ENCODE results near the gene TLR3. TPM values are rescaled to one million over a fixed set of nuclear protein-coding genes. Genes with fewer than 3 reads are reported as not detected.
"Not testable (repeated sequence)": the region's sequence is repeated elsewhere in the genome, so short reads cannot be mapped to it uniquely, and the experiment has no call there.

TLR3 gene
- total RNA-seq, 1 donor from 2014 or later, result 0.41 TPM

DNA sequence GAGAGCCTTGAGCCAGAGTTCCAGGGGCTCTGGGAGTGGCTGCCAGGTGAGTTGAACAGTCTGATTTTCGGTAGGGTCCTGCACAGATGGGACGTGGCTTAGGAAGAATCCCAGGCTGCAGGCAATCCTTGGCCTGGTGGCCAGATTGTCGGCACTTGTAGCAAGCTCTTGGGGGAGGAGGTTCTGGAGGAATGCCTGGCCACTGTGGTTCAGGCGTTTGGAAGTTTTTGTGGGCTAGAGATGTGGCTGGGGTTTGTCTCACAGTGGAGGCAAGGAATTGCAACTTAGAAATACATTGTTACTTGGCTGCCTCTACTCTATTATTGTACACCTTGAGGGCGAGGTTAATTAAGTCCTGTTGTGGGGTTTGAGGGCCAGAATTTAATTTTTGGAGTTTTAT is 21.5 kb upstream of the TLR3 start:
- intact Hi-C loops (cut with micrococcal nuclease), result not testable (repeated sequence)

DNA sequence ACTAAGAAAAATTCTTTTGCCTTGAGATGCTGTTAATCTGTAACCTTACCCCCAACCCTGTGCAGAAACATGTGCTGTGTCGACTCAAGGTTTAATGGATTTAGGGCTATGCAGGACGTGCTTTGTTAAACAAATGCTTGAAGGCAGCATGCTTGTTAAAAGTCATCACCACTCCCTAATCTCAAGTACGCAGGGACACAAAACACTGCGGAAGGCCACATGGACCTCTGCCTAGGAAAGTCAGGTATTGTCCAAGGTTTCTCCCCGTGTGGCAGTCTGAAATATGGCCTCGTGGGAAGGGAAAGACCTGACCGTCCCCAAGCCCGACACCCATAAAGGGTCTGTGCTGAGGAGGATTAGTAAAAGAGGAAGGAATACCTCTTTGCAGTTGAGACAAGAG is 18.8 kb upstream of the TLR3 start:
- intact Hi-C loops (cut with micrococcal nuclease), result not testable (repeated sequence)

DNA sequence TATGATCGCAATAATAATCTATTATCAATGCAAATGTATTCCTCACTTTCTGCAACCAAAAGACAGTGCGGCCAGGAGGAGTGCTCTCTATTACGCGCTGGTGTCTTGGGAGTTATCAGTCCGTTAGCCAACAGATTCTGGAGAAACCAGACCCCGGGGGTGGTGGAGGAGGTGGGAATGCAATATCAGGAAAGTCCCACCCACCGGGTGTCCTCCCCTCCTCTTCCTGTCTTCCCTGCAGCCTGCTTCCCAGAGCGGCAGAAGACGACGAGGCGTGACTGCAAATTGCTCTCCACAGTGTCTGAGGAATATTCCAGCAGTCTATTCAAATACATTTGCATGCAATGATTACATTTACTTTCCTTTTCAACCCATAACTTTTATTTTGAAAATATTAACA is 17.9 kb upstream of the TLR3 start:
- intact Hi-C loops (cut with micrococcal nuclease), result no loop called here

DNA sequence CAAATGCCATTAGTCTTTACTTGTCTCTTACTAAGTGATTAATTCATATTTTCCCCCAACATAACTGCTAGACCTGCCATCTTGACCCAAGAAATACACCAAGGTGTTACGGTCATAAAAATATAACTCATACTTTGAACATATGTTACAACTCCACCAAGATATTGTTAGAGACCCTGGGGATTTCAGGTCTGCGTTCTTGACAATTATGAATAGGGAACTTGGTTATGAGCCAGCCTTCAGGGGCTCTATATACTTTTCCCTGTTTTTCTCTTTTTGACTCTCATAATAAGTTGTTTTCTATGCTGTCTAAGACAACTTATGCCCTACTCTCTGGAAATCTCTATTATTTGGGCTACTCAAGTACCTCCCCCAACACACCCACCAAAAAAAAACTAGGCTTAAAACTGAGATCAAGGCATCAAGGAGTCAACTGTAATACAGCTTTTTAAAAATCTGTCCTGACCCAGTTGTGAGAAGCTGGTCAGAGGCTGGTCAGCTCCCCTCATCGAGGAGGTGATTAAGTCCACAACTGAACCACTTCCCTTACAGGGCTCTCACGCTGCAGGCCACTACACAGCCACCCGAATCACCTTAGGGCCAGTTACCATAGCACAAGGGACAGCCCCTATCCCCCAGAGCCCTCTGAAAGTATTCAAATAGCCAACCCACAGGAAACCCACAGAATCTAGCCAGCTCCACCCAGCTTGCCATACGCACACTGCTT is 10.5 kb upstream of the TLR3 start:
- intact Hi-C loops (cut with micrococcal nuclease), result no loop called here

DNA sequence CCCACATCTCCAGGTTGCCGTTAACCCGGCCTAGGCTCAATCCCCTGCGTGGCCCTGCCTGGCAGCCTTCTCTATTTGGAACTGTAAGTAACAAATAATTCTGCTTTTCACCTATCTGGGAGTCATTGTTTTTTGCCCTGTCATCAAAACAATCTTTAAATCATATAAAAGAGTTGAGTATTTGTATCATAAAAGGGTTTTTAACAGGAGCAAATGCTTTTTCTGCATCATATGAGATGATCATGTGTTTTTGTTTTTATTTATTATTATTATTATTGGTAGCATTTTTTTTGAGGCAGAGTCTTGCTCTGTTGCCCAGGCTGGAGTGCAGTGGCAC is 10.0 kb upstream of the TLR3 start:
- intact Hi-C loops (cut with micrococcal nuclease), result no loop called here

DNA sequence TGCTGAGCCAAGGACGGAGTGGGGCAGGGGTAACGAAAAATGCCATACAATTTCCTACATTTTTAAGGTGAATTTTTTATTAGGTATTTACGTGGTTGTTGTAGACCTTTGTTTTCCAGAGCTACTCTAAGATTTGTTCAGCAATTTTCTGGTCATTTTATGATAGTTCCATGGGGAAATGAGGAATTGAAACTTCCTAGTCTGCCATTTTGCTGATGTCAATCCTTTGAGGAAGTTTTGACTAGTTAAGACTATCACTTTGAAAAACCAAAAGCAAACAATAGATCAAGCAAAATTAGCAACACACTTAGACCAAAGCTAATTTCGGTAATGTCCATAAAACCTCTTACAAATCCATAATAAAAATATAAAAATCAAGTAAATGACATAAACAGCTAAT is 7.0 kb upstream of the TLR3 start:
- intact Hi-C loops (cut with micrococcal nuclease), result no loop called here

DNA sequence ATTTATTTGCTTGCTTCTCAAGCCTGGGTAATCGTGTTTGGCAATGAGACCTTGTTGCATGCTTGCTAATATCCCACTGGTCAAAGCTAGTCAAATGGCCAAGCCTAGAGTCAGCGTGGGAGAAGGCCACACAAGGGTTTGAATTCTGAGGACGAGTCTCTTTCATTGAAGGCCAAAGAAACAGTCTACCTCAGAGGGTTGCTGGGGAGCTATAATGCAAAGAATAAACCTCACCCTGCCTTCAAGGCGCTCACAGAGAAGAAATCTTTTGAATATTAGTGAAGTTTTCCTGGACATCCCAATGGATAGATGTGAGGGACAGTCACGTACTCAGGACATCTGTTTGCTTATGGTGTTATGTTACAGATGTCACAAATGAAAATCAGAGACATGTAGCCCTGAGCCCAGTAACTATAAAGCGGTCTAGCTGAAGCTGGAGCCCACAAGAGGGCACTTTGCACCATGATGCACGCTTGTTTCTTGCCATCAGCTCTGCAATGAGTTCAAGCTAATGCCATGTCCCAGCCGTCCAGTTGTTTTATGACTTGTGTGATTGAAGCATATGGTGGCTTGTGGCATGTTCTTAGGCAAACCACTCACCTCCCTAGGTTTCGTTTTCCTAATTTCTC is 1.1 kb upstream of the TLR3 start:
- intact Hi-C loops (cut with micrococcal nuclease), result loop anchor here (2.0 to 5.0 kb wide), 2 partner anchors 69 to 124 kb away; partner anchors contain the start of gene CYP4V2

DNA sequence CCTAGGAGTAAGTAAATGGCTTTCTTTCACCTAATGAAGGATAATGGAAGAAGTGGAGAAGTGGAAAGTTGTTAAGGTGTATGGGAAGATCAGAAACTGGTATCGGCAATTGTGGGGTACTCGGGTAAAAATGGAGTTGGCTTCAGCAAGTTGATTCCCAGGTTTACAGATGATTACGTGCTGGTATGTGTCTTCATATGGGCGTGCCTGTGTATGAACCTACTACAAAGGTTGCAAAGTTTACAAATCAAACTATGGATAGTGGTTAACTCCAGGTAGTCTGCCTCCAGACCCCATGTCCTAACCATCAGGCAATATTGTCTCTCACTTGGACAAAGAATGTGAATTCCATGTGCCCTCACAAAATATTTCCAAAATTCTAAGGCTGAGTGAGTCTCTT is 773 bp downstream of the TLR3 start:
- intact Hi-C loops (cut with micrococcal nuclease), result loop anchor here (2.0 to 5.0 kb wide), 2 partner anchors 67 to 123 kb away; partner anchors contain the start of gene CYP4V2

DNA sequence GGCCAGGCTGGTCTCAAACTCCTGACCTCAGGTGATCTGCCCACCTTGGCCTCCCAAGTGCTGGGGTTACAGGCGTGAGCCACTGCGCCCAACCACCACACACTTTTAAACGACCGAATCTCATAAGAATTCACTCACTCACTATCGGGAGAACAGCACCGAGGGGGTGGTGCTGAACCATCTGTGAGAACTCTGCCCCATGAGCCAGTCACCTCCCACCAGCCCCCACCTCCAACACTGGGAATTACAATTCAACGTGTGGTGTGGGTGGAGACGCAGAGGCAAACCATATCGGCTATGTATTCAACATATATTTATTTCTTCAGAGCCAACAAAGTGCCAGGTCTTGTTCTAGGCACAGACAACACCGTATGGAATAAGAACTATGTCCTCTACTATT is 3.6 kb downstream of the TLR3 start:
- intact Hi-C loops (cut with micrococcal nuclease), result no loop called here

DNA sequence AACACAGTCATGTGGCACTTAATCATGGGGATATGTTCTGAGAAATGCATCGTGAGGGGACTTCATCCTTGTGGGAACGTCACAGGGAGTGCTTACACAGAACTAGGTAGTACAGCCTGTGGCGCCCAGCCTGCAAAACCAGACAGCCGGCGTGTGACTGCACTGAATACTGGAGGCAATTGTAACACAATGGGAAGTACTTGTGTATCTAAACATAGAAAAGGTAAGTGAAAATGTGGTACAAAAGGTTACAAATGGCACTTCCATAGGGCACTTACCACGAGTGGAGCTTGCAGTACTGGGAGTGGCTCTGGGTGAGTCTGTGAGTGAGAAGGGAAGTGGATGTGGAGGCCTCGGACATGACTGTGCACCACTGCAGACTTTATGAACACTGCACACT is 5.2 kb downstream of the TLR3 start:
- intact Hi-C loops (cut with micrococcal nuclease), result no loop called here

DNA sequence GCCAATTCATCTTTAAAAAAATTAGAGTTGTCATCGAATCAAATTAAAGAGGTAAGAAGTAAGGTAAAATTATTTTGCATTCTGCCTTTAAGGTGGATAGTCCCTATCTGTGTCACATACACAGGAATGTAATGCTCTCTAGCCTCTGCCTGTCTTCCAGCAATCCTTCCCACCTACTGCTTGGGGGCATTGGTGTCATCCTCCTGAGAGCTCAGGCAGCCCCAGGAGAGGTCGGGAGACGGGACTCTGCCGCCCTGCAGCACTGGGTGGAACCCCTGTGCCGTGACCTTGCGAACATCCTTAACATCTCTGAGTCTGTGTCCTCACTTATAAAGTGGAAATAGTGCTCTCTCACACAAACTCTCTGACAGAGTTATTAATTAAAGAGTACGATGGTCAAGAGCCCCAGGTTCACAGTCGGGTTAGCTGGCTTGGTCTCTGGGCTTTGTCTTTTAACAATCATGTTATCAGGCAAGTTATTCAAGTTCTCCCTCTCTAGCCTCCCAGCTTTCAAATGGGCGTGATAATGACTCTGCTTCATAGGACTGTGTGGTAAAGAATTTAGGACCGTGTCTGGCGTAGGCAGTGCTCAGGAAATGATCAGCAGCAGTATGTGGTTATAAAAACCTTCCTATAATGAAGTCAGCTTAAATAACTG is 10.2 kb downstream of the TLR3 start:
- intact Hi-C loops (cut with micrococcal nuclease), result no loop called here

DNA sequence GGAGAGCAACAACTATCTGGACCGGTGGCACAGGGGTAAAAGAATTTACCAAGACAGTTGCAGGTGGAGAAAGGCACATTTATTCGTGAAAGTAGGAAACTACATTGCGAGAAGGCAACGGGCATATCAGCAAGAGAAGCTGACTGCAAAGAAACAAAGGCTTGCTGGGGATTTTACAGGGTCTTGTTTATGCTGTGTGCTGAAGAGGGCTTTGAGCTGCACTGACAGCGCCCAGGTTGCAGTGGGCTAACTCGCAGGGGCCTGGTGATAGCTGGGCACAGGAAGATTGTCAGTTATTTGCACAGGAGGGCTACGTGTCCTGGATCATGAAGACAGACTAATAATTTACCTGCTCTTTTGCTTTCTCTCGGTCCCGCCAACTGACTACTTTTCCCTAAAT is 10.7 kb downstream of the TLR3 start:
- intact Hi-C loops (cut with micrococcal nuclease), result no loop called here

DNA sequence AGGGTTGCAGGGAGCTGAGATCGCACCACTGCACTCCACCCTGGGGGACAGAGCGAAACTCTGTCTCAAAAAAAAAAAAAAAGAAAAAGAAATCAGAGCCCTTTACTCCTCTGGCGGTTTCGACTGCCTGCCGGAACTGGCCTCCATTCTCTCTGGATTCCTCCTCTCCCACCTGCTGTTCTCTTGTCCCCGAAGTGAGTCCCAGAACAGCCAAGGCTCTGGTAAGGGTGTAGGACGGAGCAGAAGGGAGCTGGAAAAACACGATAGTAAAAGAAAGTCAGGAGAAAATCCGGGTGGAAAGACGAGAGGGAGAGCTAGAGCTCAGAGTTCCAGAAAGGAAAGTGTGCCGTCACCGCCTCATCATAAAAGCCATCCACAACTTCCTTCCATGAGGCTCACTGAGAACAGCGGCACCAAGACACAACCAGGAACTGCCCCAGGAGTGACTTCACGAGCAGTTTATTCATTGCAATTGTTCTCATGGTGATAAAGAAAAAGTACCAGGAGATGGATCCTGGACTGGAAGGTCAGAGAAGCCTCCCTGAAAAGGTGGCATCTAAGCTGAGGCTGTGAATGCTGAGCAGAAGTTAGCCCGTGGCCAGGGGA is 12.3 kb downstream of the TLR3 start:
- intact Hi-C loops (cut with micrococcal nuclease), result no loop called here

DNA sequence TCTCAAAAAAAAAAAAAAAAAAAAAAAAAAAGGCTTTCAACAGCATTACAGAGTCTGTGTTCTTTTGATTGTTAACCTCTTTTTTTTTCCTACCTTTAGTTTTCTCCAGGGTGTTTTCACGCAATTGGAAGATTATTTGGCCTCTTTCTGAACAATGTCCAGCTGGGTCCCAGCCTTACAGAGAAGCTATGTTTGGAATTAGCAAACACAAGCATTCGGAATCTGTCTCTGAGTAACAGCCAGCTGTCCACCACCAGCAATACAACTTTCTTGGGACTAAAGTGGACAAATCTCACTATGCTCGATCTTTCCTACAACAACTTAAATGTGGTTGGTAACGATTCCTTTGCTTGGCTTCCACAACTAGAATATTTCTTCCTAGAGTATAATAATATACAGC is 13.3 kb downstream of the TLR3 start:
- intact Hi-C loops (cut with micrococcal nuclease), result no loop called here

DNA sequence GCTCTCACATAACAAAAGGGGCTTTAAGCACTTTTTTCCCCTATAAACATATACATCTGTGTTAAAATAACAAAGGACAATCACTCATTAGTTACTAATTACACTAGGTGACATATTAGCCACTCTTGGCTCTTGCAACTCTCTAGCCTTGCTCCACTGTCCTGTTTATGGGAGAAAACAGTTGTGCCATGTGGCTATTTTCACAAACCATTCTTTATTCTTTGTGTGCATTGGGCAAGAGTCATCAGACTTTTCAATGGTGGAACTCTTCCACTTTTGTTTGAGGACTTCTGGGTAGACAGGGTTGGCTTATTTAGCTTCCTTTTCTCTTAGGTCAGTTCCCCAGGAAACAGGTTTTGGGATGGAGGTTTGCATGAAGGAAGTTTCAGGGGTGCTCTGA is 19.6 kb downstream of the TLR3 start:
- intact Hi-C loops (cut with micrococcal nuclease), result no loop called here

DNA sequence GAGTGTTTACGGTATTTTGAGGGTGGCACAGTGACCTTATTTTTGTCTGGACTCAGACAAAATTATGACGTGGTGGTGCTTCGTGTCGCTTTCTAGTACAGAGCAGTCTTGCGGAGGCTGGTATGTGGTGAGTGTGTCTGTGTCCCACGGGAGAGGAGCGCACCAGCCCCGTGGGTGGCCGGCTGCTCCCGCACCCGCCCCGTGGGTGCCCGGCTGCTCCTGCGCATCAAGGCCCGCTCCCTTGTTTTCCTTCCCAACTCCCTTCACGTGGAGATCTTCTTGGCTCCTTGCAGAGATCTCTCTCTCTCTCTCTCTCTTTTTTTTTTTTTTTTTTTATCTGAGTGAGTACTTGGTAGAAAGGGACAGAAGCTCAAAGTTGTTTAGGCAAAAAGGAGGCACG is 23.3 kb downstream of the TLR3 start:
- intact Hi-C loops (cut with micrococcal nuclease), result no loop called here

DNA sequence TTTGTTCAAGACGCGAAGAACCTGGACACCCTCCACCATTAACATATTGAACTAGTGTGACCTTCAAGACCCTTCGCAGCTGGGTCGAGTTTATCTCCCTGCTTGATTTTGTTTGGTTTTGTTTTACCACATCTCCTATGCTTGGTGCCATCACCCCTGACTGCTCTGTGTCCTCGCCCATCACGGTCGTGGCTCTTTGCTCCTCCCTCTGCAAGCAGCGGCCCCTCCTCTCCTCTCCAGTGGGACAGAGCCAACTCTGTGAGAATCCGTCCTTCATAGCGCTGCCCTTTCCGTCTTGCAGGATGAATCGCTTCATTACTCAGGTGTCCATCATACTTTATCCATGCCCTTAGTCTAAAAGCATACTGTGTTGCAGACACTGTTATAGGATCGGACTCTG is 26.4 kb downstream of the TLR3 start:
- intact Hi-C loops (cut with micrococcal nuclease), result no loop called here

DNA sequence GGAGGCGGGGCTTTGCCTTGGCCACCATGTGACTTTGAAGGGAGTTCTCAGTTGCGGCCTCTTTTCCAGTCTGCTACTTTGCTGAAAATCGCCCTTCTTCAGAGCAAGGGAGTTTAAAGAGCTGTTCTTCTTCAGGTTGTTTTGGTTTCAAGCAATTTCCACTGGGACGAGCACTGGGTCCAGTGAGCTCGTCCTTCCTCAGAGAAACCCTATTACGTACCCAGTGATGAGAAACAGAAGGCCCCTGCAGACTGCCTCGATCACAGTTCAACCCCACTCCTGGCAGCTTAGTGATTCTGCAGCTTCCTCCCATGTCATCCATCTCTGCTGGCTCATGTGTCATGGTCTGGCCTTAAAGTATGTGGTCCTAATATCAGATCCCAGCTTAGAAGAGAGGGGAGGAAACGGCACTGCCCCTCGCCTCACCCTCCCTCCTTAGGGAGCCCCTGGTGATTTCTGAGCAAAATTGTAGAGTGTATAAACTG is 27.8 kb downstream of the TLR3 start:
- intact Hi-C loops (cut with micrococcal nuclease), result no loop called here

DNA sequence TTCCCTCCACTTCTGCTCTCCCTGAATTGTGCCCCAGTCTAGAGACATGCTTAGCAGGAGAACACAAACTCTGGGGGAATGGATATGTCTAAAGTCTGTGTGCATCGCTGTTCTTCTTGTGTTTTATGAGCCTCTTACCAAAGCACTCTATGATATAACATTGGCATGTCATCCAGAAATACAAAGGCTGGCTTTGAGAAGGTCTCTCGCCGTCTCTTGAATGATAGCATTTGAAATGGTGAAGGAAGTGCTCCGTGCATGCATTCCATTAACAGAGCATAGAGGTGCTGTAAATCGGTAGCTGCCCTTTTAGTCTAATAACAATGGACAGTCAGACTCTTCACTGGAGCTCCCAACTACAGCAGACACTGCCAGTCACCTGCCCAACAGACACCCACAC is 28.4 kb downstream of the TLR3 start:
- intact Hi-C loops (cut with micrococcal nuclease), result no loop called here

DNA sequence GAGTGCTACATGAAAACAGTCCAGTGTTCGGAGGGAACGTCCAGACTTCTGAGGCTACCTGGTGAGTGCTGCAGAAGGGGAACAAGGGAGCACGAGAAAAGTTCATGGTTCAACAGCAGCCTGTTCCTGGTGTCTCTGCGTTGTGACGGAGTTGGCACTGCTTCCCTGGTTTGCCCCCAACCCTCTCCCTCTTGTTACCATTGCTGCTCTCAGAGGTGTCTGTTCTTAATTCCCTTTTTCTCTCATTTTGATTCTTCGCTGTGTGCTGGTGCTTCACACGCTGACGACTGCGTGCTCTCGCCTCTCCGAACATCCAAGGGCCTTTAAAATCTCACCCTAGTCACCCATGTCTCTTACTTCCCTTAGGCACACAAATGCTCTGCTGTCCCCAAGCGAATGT is 34.0 kb downstream of the TLR3 start:
- intact Hi-C loops (cut with micrococcal nuclease), result no loop called here

DNA sequence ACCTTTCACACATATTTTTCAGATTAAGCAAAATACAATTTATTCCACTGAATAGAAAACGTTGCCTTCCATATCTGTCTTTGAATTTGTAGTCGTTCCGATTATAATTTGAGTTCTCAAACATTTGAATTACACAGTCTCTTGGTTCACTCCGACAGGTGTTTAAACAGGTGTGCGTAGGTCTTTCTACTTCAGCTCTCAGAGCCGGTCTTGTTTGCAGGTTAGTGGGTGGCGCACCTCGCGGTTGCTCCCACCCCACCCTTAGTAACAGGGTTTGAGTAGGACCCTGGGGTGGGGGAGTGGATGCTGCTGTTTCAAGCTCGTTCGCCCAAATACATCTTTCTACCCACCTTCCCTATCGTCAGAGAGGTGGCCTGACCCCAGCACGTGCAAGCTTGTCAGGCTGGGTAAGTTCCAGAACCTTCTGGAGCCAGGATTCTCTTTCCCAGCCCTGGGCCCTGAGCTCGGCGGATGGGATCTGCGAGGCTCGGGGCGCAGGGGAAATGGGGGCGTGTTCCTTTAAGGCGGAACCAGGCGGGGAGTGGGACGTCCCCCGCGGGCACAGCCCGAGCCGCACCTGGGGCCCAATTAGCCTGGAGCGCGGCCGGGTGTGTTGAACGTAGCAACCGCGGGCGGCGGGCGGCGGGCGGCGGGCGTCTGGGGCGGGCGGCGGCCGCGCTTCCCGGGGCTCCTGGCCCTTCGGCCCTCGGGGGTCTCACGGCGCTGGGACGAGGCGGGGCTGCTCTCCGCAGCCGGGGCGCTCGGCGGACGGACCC is 35.3 kb downstream of the TLR3 start, which contains the start of gene FAM149A:
Gene FAM149A, plus strand, starts transcription at position 591 of the 776 bp plus-strand sequence.
- intact Hi-C loops (cut with micrococcal nuclease), result no loop called here

Measured in T-helper 2 cell treated with Interferon-gamma antibody and Interleukin-4, amounts not matched to agents 100 ng/mL and 5 ng/mL, for 36 hours (primary cell).